ENCODE measurements around the gene FAM227B.

- no peak for TF ChIP-seq CTCF (conservative IDR thresholded peaks at IDR 0.05; ENCODE audit: low read depth, low read length)
- TF ChIP-seq EZH2phosphoT487 (IDR thresholded peaks at IDR 0.05; ENCODE audit: borderline replicate concordance, low read length), result no peak
- TF ChIP-seq EZH2 (IDR thresholded peaks at IDR 0.05; ENCODE audit: low read length, unreplicated experiment), result no peak
Observed at GRCh38 chr15:49494842-49495241, 125.8 kb downstream of the FAM227B start.
